ENCODE results near the gene TNFAIP1. TPM values are rescaled to one million over a fixed set of nuclear protein-coding genes. Genes with fewer than 3 reads are reported as not detected.

TNFAIP1 gene
- total RNA-seq, 1 donor = 31.8 TPM

DNA sequence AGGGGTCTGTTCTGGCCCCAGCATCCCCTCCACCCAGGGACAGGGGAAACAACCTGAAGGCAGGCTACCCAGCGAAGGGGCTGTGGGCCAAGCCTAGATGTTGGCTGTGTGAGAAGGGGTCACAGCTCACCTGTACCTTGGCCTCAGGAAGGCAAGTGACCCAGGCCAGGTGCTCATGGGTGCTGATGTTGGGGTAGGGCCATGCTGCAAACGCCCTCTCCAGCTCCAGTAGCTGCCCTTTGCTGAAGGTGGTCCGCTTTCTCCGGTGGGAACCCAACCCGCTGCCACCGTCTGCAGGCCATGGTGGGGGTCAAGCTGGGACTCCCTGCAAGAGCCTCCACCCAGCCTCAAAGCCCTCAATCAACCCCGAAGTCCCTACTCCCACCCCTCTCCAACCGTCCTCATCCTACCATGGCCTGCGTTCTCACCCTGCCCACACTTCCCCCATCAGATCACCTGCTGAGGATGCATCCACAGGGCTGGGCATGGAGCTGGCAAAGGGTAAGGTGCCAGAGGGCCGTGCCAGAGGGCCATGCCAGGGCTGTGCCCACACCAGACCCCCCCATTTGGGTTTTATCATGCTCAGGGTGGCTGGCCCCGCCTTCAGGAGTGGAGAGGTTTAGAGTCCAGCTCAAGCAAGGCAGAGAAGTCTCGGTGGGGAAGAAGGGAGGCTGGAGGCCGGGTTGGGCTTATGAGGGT lies 29.3 kb downstream of the TNFAIP1 start, which contains the start of gene SEBOX:
Gene SEBOX, minus strand, starts transcription at position 535 of the 699 bp plus-strand sequence. Its CDS starts 48 bp downstream, at position 487.
- Histone ChIP-seq H4K20me1 (ENCODE audit: insufficient read depth, low read length) (no peaks in the 10 kb centered on the region), H3K27ac (ENCODE audit: low read depth, low read length) (no peak within 1 kb of the TSS), H2AFZ (ENCODE audit: low read length) (no peak within 1 kb of the TSS), H3K4me1 (ENCODE audit: insufficient read depth, low read length) (no peaks in the 10 kb centered on the region), H3K79me2 (ENCODE audit: insufficient read depth, low read length) (no peaks in the 10 kb centered on the region), H3K36me3 (ENCODE audit: insufficient read depth, low read length) (peaks cover 36% of the 10 kb centered on the region), H3K27me3 (ENCODE audit: insufficient read depth, low read length) (no peaks in the 10 kb centered on the region), H3K4me2 (ENCODE audit: insufficient read depth, low read length) (no peak within 1 kb of the TSS), H3K9me3 (ENCODE audit: low read depth, low read length) (no peaks in the 10 kb centered on the region), H3K4me3 (ENCODE audit: insufficient read depth, low read length) (no peak within 1 kb of the TSS)
- TF ChIP-seq, protein P1, sequence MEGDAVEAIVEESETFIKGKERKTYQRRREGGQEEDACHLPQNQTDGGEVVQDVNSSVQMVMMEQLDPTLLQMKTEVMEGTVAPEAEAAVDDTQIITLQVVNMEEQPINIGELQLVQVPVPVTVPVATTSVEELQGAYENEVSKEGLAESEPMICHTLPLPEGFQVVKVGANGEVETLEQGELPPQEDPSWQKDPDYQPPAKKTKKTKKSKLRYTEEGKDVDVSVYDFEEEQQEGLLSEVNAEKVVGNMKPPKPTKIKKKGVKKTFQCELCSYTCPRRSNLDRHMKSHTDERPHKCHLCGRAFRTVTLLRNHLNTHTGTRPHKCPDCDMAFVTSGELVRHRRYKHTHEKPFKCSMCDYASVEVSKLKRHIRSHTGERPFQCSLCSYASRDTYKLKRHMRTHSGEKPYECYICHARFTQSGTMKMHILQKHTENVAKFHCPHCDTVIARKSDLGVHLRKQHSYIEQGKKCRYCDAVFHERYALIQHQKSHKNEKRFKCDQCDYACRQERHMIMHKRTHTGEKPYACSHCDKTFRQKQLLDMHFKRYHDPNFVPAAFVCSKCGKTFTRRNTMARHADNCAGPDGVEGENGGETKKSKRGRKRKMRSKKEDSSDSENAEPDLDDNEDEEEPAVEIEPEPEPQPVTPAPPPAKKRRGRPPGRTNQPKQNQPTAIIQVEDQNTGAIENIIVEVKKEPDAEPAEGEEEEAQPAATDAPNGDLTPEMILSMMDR (IDR thresholded peaks at IDR 0.05; ENCODE audit: extremely low read depth, low read depth, low read length) = no peak
- peak; percentile 58 for DNase-seq (ENCODE audit: insufficient read length, low spot score, missing footprints)

GRCh38 chr17:28365487-28365886 lies 29.9 kb downstream of the TNFAIP1 start:
- DNase-seq (ENCODE audit: insufficient read length, low spot score, missing footprints) = peak; percentile 56
- TF ChIP-seq, protein P1 (IDR thresholded peaks at IDR 0.05; ENCODE audit: extremely low read depth, low read depth, low read length) = no peak
- peaks cover under 1% of the 10 kb centered on the region for H4K20me1 ChIP-seq (ENCODE audit: insufficient read depth, low read length)
- no peaks in the 10 kb centered on the region for H3K9me3 ChIP-seq (ENCODE audit: low read depth, low read length)
- H3K27me3 ChIP-seq (ENCODE audit: insufficient read depth, low read length) = no peaks in the 10 kb centered on the region
- no peak overlapping the region for H2AFZ ChIP-seq (ENCODE audit: low read length)
- H3K4me1 ChIP-seq (ENCODE audit: insufficient read depth, low read length) = peaks cover 6% of the 10 kb centered on the region
- no peak overlapping the region for H3K4me2 ChIP-seq (ENCODE audit: insufficient read depth, low read length)
- no peaks in the 10 kb centered on the region for H3K79me2 ChIP-seq (ENCODE audit: insufficient read depth, low read length)
- no peak overlapping the region for H3K27ac ChIP-seq (ENCODE audit: low read depth, low read length)
- H3K36me3 ChIP-seq (ENCODE audit: insufficient read depth, low read length) = peaks cover 29% of the 10 kb centered on the region
- H3K4me3 ChIP-seq (ENCODE audit: insufficient read depth, low read length) = no peak overlapping the region

- peaks cover 4% of the 10 kb centered on the region for H4K20me1 ChIP-seq (ENCODE audit: insufficient read depth, low read length)
- no peak overlapping the region for H3K4me3 ChIP-seq (ENCODE audit: insufficient read depth, low read length)
- no peaks in the 10 kb centered on the region for H3K9me3 ChIP-seq (ENCODE audit: low read depth, low read length)
- no peak overlapping the region for H3K27ac ChIP-seq (ENCODE audit: low read depth, low read length)
- TF ChIP-seq, protein P1 (IDR thresholded peaks at IDR 0.05; ENCODE audit: extremely low read depth, low read depth, low read length) = no peak
- H3K27me3 ChIP-seq (ENCODE audit: insufficient read depth, low read length) = no peaks in the 10 kb centered on the region
- H3K4me2 ChIP-seq (ENCODE audit: insufficient read depth, low read length) = no peak overlapping the region
- no peak overlapping the region for H2AFZ ChIP-seq (ENCODE audit: low read length)
- peaks cover 18% of the 10 kb centered on the region for H3K36me3 ChIP-seq (ENCODE audit: insufficient read depth, low read length)
- peak; percentile 68 for DNase-seq (ENCODE audit: insufficient read length, low spot score, missing footprints)
- H3K4me1 ChIP-seq (ENCODE audit: insufficient read depth, low read length) = peaks cover 7% of the 10 kb centered on the region
- H3K79me2 ChIP-seq (ENCODE audit: insufficient read depth, low read length) = no peaks in the 10 kb centered on the region
Observed at GRCh38 chr17:28366605-28367004, 31.0 kb downstream of the TNFAIP1 start.

DNA sequence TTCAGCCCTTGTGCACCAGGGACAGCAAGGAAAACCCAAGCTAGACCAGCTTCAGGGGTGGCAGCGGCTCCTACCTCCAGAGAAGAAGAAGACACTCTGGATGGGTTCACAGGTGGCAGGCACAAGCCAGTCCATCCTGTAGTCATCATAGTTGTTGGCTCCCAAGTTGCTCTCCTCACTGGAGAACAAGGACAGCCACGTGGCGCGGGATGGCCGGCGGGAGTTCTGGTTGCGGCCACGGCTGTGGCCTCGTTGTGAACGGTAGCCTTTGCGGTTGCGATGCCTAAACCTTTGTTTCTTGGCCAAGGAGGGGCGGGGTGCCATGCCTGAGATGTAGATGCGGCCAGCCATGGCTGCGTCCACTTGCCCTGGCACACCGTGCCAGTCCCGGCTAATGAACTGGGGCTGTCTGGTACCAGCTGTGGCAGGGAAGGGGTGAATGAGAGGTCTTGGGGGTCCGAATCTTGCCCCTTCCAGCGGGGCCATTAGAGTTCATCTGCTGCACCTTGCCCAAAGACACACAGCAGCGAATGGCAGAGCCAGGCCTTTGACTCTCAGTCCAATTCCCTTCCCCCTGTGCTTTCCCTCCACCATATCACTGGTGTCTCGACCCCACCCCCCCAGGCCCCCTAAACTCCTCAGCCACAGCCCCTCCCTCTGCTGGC lies 32.2 kb downstream of the TNFAIP1 start:
- H3K27me3 ChIP-seq (ENCODE audit: insufficient read depth, low read length) = peaks cover 7% of the 10 kb centered on the region
- H3K27ac ChIP-seq (ENCODE audit: low read depth, low read length) = no peak overlapping the region
- H3K4me3 ChIP-seq (ENCODE audit: insufficient read depth, low read length) = no peak overlapping the region
- TF ChIP-seq, protein P1 (IDR thresholded peaks at IDR 0.05; ENCODE audit: extremely low read depth, low read depth, low read length) = no peak
- H3K4me1 ChIP-seq (ENCODE audit: insufficient read depth, low read length) = peaks cover 7% of the 10 kb centered on the region
- no peaks in the 10 kb centered on the region for H3K9me3 ChIP-seq (ENCODE audit: low read depth, low read length)
- H3K36me3 ChIP-seq (ENCODE audit: insufficient read depth, low read length) = peaks cover 8% of the 10 kb centered on the region
- peaks cover 5% of the 10 kb centered on the region for H4K20me1 ChIP-seq (ENCODE audit: insufficient read depth, low read length)
- DNase-seq (ENCODE audit: insufficient read length, low spot score, missing footprints) = peak; percentile 59
- no peaks in the 10 kb centered on the region for H3K79me2 ChIP-seq (ENCODE audit: insufficient read depth, low read length)
- H2AFZ ChIP-seq (ENCODE audit: low read length) = no peak overlapping the region
- H3K4me2 ChIP-seq (ENCODE audit: insufficient read depth, low read length) = no peak overlapping the region
